H1 (cell line): ENCODE measurements around the gene NPY4R2.
"Not testable (repeated sequence)": the region's sequence is repeated elsewhere in the genome, so short reads cannot be mapped to it uniquely, and the experiment has no call there.

ENCODE experiments used
- BACH1 ChIP-seq: IDR thresholded peaks from 2 replicates; pipeline ENCODE4 v1.6.1; 2012; ENCODE audit warnings: low read length, improper control_type of control experiment
- BCL11A ChIP-seq, 2 experiments: IDR thresholded peaks; one replicate each; pipeline ENCODE4 v1.6.1; 2011; ENCODE audit warnings: low read depth in 2 of 2, low read length in 2 of 2, mild to moderate bottlenecking in 2 of 2
- CEBPB ChIP-seq: IDR thresholded peaks from 2 replicates; pipeline ENCODE4 v1.6.1; 2012; ENCODE audit warnings: low read depth, low read length
- JUN ChIP-seq: IDR thresholded peaks from 2 replicates; pipeline ENCODE4 v1.6.1; 2011; ENCODE audit warnings: low read depth, mild to moderate bottlenecking, improper control_type of control experiment, low read length
- KDM1A ChIP-seq: fragments of 200-600, 300-600 bp; sonication (generic); IDR thresholded peaks from 2 replicates; pipeline ENCODE4 v1.7.1; 2016; ENCODE audit warnings: mild to moderate bottlenecking, low read length, borderline replicate concordance
- POLR2A ChIP-seq, 2 experiments: IDR thresholded peaks; 1 replicate in 1 of 2; 2 replicates in 1 of 2; pipeline ENCODE4 v1.6.1; 2011; ENCODE audit warnings: low read depth in 2 of 2, low read length in 2 of 2, mild to moderate bottlenecking in 2 of 2; ENCODE audit errors: control extremely low read depth in 1 of 2
- POLR2AphosphoS5 ChIP-seq: IDR thresholded peaks from 2 replicates; pipeline ENCODE4 v1.6.1; 2011; ENCODE audit warnings: low read depth, low read length
- TAF1 ChIP-seq: IDR thresholded peaks from 2 replicates; pipeline ENCODE4 v1.6.1; 2011; ENCODE audit warnings: mild to moderate bottlenecking, low read depth, low read length
- TF ChIP-seq, protein P1 (sequence below), 3 experiments: IDR thresholded peaks; 1 replicate in 2 of 3; 2 replicates in 1 of 3; pipeline versions ENCODE4 v1.5.1 to v1.6.1; 2011; ENCODE audit warnings: low read length in 3 of 3, mild to moderate bottlenecking in 3 of 3, inconsistent platforms in 2 of 3, low read depth in 1 of 3, moderate library complexity in 1 of 3; ENCODE audit not compliant: insufficient read depth in 1 of 3; ENCODE audit errors: control extremely low read depth in 1 of 3
- TF ChIP-seq, protein P2 (sequence below): IDR thresholded peaks from 2 replicates; pipeline ENCODE4 v1.6.1; 2012; ENCODE audit warnings: low read length, inconsistent platforms
- TF ChIP-seq, protein P3 (sequence below): IDR thresholded peaks from 2 replicates; pipeline ENCODE4 v1.6.1; 2012; ENCODE audit warnings: inconsistent platforms

DNA sequence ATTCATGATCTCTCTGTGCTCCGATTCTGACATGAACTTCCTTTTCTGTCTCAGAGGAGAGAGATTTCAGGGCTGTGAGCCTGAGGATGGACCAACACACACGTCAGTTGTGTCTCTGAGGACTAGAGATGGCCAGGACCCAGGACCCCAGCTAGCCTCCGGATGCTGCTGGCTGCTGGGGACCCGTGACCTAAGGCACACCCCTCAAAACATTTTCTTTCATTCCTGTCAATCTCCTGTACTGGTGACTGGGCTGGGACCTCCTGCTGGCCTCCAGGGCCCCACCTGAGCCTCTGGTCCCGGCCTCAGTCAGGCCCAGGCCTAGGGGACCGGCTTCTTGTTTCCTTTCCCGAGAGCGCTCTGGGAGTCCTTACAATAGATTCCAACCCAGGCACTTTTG lies 38.7 kb downstream of the NPY4R2 start:
- TF ChIP-seq POLR2AphosphoS5; BACH1; POLR2A (IDR thresholded peaks at IDR 0.05; ENCODE audit: control extremely low read depth in 1 of 2, low read depth in 2 of 2, low read length in 2 of 2); CEBPB; BCL11A (IDR thresholded peaks at IDR 0.05; ENCODE audit: low read depth in 2 of 2, low read length in 2 of 2); TAF1; JUN; KDM1A: not testable (repeated sequence)
- TF ChIP-seq, protein P1, sequence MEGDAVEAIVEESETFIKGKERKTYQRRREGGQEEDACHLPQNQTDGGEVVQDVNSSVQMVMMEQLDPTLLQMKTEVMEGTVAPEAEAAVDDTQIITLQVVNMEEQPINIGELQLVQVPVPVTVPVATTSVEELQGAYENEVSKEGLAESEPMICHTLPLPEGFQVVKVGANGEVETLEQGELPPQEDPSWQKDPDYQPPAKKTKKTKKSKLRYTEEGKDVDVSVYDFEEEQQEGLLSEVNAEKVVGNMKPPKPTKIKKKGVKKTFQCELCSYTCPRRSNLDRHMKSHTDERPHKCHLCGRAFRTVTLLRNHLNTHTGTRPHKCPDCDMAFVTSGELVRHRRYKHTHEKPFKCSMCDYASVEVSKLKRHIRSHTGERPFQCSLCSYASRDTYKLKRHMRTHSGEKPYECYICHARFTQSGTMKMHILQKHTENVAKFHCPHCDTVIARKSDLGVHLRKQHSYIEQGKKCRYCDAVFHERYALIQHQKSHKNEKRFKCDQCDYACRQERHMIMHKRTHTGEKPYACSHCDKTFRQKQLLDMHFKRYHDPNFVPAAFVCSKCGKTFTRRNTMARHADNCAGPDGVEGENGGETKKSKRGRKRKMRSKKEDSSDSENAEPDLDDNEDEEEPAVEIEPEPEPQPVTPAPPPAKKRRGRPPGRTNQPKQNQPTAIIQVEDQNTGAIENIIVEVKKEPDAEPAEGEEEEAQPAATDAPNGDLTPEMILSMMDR (IDR thresholded peaks at IDR 0.05; ENCODE audit: control extremely low read depth in 1 of 3, insufficient read depth in 1 of 3, low read depth in 1 of 3, low read length in 3 of 3): not testable (repeated sequence)
- TF ChIP-seq, protein P2, sequence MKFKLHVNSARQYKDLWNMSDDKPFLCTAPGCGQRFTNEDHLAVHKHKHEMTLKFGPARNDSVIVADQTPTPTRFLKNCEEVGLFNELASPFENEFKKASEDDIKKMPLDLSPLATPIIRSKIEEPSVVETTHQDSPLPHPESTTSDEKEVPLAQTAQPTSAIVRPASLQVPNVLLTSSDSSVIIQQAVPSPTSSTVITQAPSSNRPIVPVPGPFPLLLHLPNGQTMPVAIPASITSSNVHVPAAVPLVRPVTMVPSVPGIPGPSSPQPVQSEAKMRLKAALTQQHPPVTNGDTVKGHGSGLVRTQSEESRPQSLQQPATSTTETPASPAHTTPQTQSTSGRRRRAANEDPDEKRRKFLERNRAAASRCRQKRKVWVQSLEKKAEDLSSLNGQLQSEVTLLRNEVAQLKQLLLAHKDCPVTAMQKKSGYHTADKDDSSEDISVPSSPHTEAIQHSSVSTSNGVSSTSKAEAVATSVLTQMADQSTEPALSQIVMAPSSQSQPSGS: not testable (repeated sequence)
- TF ChIP-seq, protein P3, sequence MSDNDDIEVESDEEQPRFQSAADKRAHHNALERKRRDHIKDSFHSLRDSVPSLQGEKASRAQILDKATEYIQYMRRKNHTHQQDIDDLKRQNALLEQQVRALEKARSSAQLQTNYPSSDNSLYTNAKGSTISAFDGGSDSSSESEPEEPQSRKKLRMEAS: not testable (repeated sequence)
